Measurements from ENCODE around the gene PDGFA.

Gene PDGFA

GRCh38 chr7:475425-475728 lies 44.3 kb downstream of the PDGFA start:
- no peak for DNase-seq (ENCODE audit: extremely low read depth, low read depth)
- no peak overlapping the region for H3K4me3 ChIP-seq (replicated peaks; ENCODE audit: low read depth, low read length)
- TF ChIP-seq, protein P1, sequence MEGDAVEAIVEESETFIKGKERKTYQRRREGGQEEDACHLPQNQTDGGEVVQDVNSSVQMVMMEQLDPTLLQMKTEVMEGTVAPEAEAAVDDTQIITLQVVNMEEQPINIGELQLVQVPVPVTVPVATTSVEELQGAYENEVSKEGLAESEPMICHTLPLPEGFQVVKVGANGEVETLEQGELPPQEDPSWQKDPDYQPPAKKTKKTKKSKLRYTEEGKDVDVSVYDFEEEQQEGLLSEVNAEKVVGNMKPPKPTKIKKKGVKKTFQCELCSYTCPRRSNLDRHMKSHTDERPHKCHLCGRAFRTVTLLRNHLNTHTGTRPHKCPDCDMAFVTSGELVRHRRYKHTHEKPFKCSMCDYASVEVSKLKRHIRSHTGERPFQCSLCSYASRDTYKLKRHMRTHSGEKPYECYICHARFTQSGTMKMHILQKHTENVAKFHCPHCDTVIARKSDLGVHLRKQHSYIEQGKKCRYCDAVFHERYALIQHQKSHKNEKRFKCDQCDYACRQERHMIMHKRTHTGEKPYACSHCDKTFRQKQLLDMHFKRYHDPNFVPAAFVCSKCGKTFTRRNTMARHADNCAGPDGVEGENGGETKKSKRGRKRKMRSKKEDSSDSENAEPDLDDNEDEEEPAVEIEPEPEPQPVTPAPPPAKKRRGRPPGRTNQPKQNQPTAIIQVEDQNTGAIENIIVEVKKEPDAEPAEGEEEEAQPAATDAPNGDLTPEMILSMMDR (IDR thresholded peaks at IDR 0.05; ENCODE audit: low read depth, low read length, missing control alignments), result no peak

DNA sequence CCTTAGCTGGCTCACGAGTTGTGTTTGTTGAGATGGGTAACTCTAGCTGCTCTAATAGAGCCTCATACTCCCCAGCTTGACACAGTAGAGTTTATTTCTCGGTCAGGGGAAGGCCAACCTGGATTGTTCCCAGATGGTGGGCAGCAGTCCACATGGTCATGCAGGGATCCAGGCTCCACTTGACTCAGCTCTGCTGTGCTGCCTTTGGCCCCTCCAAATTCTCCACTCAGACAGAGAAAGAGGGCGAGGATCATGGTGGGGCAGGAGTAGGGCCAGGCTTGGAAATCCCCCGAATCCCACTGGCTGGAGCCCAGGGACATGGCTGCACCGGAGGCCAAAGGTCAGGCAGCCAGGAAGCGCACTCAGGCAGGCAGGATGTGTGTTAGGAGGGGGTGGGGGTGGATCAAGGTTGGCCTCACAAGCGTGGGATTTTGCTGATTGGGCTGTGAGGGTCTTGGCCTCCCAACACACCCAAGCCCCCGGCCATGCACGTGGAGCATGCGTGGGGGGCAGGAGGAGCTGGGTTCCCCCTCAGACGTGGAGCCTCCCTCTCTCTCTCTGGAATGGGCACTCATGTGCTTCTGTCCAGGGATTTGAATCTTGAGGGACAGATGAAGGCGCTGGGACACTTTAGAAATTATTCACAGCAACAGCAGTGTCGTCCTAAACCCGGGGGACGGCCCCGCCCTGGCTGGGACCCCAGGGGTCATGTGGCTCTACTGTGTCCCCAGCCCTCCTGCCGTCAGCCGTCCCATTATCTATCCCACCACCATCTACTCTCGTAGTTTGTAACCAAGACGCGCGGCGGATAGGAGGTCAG lies 44.8 kb downstream of the PDGFA start:
- TF ChIP-seq, protein P1 (IDR thresholded peaks at IDR 0.05; ENCODE audit: low read depth, low read length, missing control alignments), result no peak
- no peak for DNase-seq (ENCODE audit: extremely low read depth, low read depth)
- H3K4me3 ChIP-seq (replicated peaks; ENCODE audit: low read depth, low read length), result no peak overlapping the region

- no peak overlapping the region for H3K4me3 ChIP-seq (replicated peaks; ENCODE audit: low read depth, low read length)
- DNase-seq (ENCODE audit: extremely low read depth, low read depth), result no peak
- TF ChIP-seq, protein P1 (IDR thresholded peaks at IDR 0.05; ENCODE audit: low read depth, low read length, missing control alignments), result no peak
Observed at GRCh38 chr7:473870-474604, 45.6 kb downstream of the PDGFA start.

DNA sequence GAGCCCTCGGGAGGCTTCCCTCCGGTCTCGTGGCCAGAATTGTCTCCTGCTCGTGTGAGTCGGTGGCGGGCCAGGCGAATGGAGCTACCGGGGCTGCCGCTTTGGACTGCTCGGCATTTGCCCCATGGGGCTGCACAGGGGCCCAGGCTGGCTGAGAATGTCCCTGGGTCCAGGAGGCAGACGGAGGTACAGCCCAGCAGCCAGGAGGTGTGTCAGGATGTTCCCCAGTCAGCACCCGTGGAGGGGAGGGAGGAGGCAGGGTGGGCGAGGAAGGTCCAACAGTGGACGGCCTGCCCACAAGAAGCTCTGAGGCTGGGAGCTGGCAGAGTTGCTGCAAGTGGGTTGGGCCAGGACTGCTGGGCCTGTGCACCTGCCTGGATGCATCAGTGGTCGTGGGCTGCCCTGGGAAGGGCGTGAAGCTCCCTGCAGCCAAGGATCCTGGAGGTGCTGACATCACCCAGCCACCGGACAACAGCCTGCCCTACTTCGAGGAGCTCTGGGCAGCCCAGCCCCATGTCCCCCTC lies 46.4 kb downstream of the PDGFA start:
- H3K4me3 ChIP-seq (replicated peaks; ENCODE audit: low read depth, low read length), result no peak overlapping the region
- no peak for DNase-seq (ENCODE audit: extremely low read depth, low read depth)
- TF ChIP-seq, protein P1 (IDR thresholded peaks at IDR 0.05; ENCODE audit: low read depth, low read length, missing control alignments), result no peak

DNA sequence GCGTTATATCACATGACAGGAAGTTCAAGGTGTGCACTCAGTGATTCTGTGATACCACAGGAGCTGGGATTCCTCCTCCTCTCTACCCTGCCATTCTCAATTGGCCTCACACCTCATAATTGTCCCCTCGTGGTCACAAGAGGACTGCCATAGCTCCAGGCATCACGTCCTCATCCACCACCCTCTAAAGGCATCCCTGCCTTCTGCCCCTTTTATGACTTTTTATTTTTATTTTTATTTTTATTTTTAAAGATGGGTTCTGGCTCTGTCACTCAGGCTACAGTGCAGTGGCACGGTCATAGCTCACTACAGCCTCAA lies 47.0 kb downstream of the PDGFA start:
- DNase-seq (ENCODE audit: extremely low read depth, low read depth), result no peak
- TF ChIP-seq, protein P1 (IDR thresholded peaks at IDR 0.05; ENCODE audit: low read depth, low read length, missing control alignments), result no peak
- H3K4me3 ChIP-seq (replicated peaks; ENCODE audit: low read depth, low read length), result no peak overlapping the region

DNA sequence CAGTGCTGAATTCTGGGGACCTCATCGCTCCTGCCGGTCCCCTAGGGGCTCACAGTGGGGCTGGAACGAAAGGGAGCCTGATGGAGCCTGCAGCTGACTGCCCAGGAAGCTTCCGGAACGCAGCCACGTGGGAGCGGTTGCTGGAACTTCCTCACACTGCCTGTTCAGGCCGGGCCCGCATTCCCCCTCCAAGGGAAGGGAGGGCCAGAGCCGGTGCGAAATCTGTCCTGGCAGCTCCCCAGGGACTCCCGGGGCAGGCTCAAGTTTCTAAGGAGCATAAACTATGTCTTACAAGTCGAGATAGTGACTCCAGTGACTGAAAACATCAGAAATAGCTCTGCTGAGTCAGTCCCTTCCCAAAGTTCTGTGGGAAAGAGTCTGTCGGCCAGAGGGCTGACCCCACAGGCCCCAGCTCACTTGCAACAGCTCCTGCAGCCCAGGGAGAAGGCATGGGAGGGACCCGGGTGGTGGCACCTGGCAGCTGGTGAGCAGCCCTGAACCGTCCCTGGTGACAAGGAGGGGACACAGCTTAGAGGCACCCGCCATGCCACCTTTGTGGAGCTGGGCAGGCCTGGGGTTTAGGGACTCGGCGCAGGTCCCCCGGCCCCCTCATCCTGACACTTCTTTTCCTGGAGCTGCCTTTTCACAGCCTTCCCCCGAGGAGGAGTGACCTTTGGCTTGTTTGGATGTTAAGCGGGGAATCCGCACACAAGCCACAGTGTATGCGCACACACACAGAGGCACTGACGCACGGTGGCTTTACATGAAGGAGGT lies 47.6 kb downstream of the PDGFA start:
- no peak overlapping the region for H3K4me3 ChIP-seq (replicated peaks; ENCODE audit: low read depth, low read length)
- TF ChIP-seq, protein P1 (IDR thresholded peaks at IDR 0.05; ENCODE audit: low read depth, low read length, missing control alignments), result no peak
- DNase-seq (ENCODE audit: extremely low read depth, low read depth), result no peak
